IMR-90 (cell line): Measurements from ENCODE around the gene PDZD2. TPM values are rescaled to one million over a fixed set of nuclear protein-coding genes. Genes with fewer than 3 reads are reported as not detected.

Source experiments
- ATAC-seq: fragments of 200-7000 bp; cut with Tn5 transposase; 2 replicates; pipeline ENCODE4 v1.9.1; 2020; ENCODE audit warnings: low read depth, mild to moderate bottlenecking, moderate library complexity
- BruUV-seq: library from RNA; stranded (reverse); fragments of 400-500 nt; replicated peaks from 2 replicates; lab custom pipeline; 2021; lab: Mats Ljungman, UMichigan
- CTCF ChIA-PET: fragments of 300-600 bp; formaldehyde crosslinking; extraction: SDS; loops from one replicate; lab custom pipeline; 2021; ENCODE audit warnings: antibody characterized with exemption; lab: Yijun Ruan, JAX
- POLR2A ChIA-PET: fragments of 300-600 bp; sonication (Branson Sonifier 250); formaldehyde crosslinking; loops from one replicate; lab custom pipeline; 2022; ENCODE audit warnings: antibody characterized with exemption; ENCODE audit not compliant: unreplicated experiment; lab: Charles Lee
- DNase-seq: peaks from one replicate; pipeline ENCODE4 v3.0.0; 2013
- H2AFZ ChIP-seq: replicated peaks from 2 replicates; pipeline ENCODE3; 2013; ENCODE audit warnings: low read length, mild to moderate bottlenecking; ENCODE audit not compliant: poor library complexity
- H2AK5ac ChIP-seq: 2 replicates; pipeline ENCODE4 v1.6.1; 2013; ENCODE audit warnings: low read depth, low read length, inconsistent platforms
- H2AK9ac ChIP-seq: replicated peaks from 2 replicates; pipeline ENCODE3; 2013; ENCODE audit warnings: mild to moderate bottlenecking, low read depth, low read length, moderate library complexity; ENCODE audit not compliant: poor library complexity
- H2BK120ac ChIP-seq: 2 replicates; pipeline ENCODE4 v1.6.1; 2013; ENCODE audit warnings: low read depth, low read length, inconsistent platforms
- H2BK15ac ChIP-seq: 3 replicates; pipeline ENCODE4 v1.6.1; 2013; ENCODE audit warnings: low read depth, low read length, inconsistent platforms
- H2BK20ac ChIP-seq: 2 replicates; pipeline ENCODE4 v1.6.1; 2013; ENCODE audit warnings: low read depth, mild to moderate bottlenecking, inconsistent platforms, low read length, moderate library complexity
- H2BK5ac ChIP-seq: 2 replicates; pipeline ENCODE4 v1.6.1; 2013; ENCODE audit warnings: mild to moderate bottlenecking, low read depth, low read length, inconsistent platforms; ENCODE audit not compliant: poor library complexity, severe bottlenecking
- H3K14ac ChIP-seq: replicated peaks from 2 replicates; pipeline ENCODE4 v1.6.1; 2013; ENCODE audit warnings: low read depth, low read length, inconsistent platforms
- H3K18ac ChIP-seq: 2 replicates; pipeline ENCODE4 v1.6.1; 2013; ENCODE audit warnings: low read depth, low read length, control low read depth
- H3K23ac ChIP-seq: 2 replicates; pipeline ENCODE4 v1.6.1; 2013; ENCODE audit warnings: low read depth, low read length, inconsistent platforms
- H3K27ac ChIP-seq: 2 replicates; pipeline ENCODE4 v1.5.1; 2013; ENCODE audit warnings: mild to moderate bottlenecking, control low read depth, low read length; ENCODE audit not compliant: insufficient read depth
- H3K27me3 ChIP-seq: 2 replicates; pipeline ENCODE4 v1.6.1; 2013; ENCODE audit warnings: low read length; ENCODE audit not compliant: control insufficient read depth, insufficient read depth
- H3K36me3 ChIP-seq: 2 replicates; pipeline ENCODE4 v1.6.1; 2013; ENCODE audit warnings: low read length, mixed read lengths; ENCODE audit not compliant: control insufficient read depth, insufficient read depth
- H3K4ac ChIP-seq: 2 replicates; pipeline ENCODE4 v1.6.1; 2013; ENCODE audit warnings: low read depth, low read length, inconsistent platforms
- H3K4me1 ChIP-seq: 2 replicates; pipeline ENCODE4 v1.6.1; 2013; ENCODE audit warnings: low read length, mixed read lengths; ENCODE audit not compliant: control insufficient read depth, insufficient read depth
- H3K4me2 ChIP-seq: 2 replicates; pipeline ENCODE4 v1.6.1; 2013; ENCODE audit warnings: low read depth, mild to moderate bottlenecking, control low read depth, low read length, moderate library complexity
- H3K4me3 ChIP-seq: 2 replicates; pipeline ENCODE4 v1.5.1; 2013; ENCODE audit warnings: low read depth, mild to moderate bottlenecking, control low read depth, low read length, moderate library complexity; ENCODE audit not compliant: insufficient read depth
- H3K56ac ChIP-seq: 2 replicates; pipeline ENCODE4 v1.6.1; 2013; ENCODE audit warnings: low read length, inconsistent platforms; ENCODE audit not compliant: insufficient read depth; ENCODE audit errors: extremely low read depth
- H3K79me1 ChIP-seq, 2 experiments: 2 replicates each; pipeline ENCODE4 v1.6.1; 2013; ENCODE audit warnings: low read length in 2 of 2, inconsistent platforms in 1 of 2, low read depth in 1 of 2
- H3K9ac ChIP-seq: 2 replicates; pipeline ENCODE4 v1.6.1; 2013; ENCODE audit warnings: low read depth, low read length, control low read depth
- H3K9me1 ChIP-seq: 2 replicates; pipeline ENCODE4 v1.6.1; 2013; ENCODE audit warnings: low read length, inconsistent platforms; ENCODE audit not compliant: insufficient read depth
- H3K9me3 ChIP-seq: 2 replicates; pipeline ENCODE4 v1.6.1; 2013; ENCODE audit warnings: low read length; ENCODE audit not compliant: control insufficient read depth, insufficient read depth
- H4K20me1 ChIP-seq: 2 replicates; pipeline ENCODE4 v1.6.1; 2013; ENCODE audit warnings: low read length, inconsistent platforms; ENCODE audit not compliant: insufficient read depth
- H4K5ac ChIP-seq: 2 replicates; pipeline ENCODE4 v1.6.1; 2013; ENCODE audit warnings: mild to moderate bottlenecking, low read depth, low read length, control low read depth
- H4K8ac ChIP-seq, 2 experiments: 2 replicates each; pipeline ENCODE4 v1.6.1; 2013; ENCODE audit warnings: low read depth in 2 of 2, low read length in 2 of 2, control low read depth in 1 of 2, inconsistent platforms in 1 of 2
- H4K91ac ChIP-seq: 2 replicates; pipeline ENCODE4 v1.6.1; 2013; ENCODE audit warnings: low read depth, low read length, inconsistent platforms; ENCODE audit not compliant: insufficient read depth
- CEBPB ChIP-seq: IDR thresholded peaks from 2 replicates; pipeline ENCODE4 v1.6.1; 2012; ENCODE audit warnings: low read depth, low read length, improper control_type of control experiment
- CTCF ChIP-seq: conservative IDR thresholded peaks from 2 replicates; pipeline ENCODE4 v1.5.1; 2012; ENCODE audit warnings: mild to moderate bottlenecking, low read depth, low read length, improper control_type of control experiment
- FOS ChIP-seq: fragments of 150-350 bp; IDR thresholded peaks from 2 replicates; pipeline ENCODE4 v1.6.1; 2016; ENCODE audit warnings: low read depth, low read length
- MAFK ChIP-seq: IDR thresholded peaks from 2 replicates; pipeline ENCODE4 v1.6.1; 2012; ENCODE audit warnings: low read depth, low read length, improper control_type of control experiment
- MAZ ChIP-seq: IDR thresholded peaks from 2 replicates; pipeline ENCODE4 v1.6.1; 2012; ENCODE audit warnings: low read depth, mild to moderate bottlenecking, low read length, improper control_type of control experiment, moderate library complexity, borderline replicate concordance
- MXI1 ChIP-seq: IDR thresholded peaks from 2 replicates; pipeline ENCODE4 v1.6.1; 2012; ENCODE audit warnings: low read depth, mild to moderate bottlenecking, low read length, moderate library complexity, borderline replicate concordance
- NFE2L2 ChIP-seq: fragments of 150-350 bp; IDR thresholded peaks from 2 replicates; pipeline ENCODE4 v1.6.1; 2016; ENCODE audit warnings: low read depth, mild to moderate bottlenecking, low read length
- POLR2A ChIP-seq: IDR thresholded peaks from 2 replicates; pipeline ENCODE4 v1.6.1; 2012; ENCODE audit warnings: mild to moderate bottlenecking, low read depth, low read length
- RAD21 ChIP-seq: IDR thresholded peaks from 2 replicates; pipeline ENCODE4 v1.6.1; 2012; ENCODE audit warnings: low read length, improper control_type of control experiment
- RCOR1 ChIP-seq: IDR thresholded peaks from 2 replicates; pipeline ENCODE4 v1.6.1; 2012; ENCODE audit warnings: mild to moderate bottlenecking, low read length, improper control_type of control experiment; ENCODE audit not compliant: insufficient replicate concordance
- RFX5 ChIP-seq: IDR thresholded peaks from 2 replicates; pipeline ENCODE4 v1.8.0; 2012; ENCODE audit warnings: low read depth, mild to moderate bottlenecking, low read length, moderate library complexity
- WGBS, 2 experiments: methylation state at CpG; one replicate each; pipeline versions ENCODE4 v1.1.5 to v1.1.7; 2013; ENCODE audit warnings: missing lambda C conversion rate in 2 of 2; ENCODE audit not compliant: insufficient read length in 1 of 2; ENCODE audit errors: extremely low coverage in 2 of 2; 5-methylcytosine and 5-hydroxymethylcytosine counted together
- dilution Hi-C: fragments of 300-500 bp; cut with HindIII; formaldehyde crosslinking; loops from one replicate; pipeline ENCODE4 v1.14.3; 2018; ENCODE audit warnings: low sequenced_read_pairs; ENCODE audit not compliant: unreplicated experiment
- in situ Hi-C: fragments of 300-500 bp; cut with MboI; formaldehyde crosslinking; loops from 3 replicates; pipeline ENCODE4 v1.14.3; 2019; ENCODE audit warnings: low sequenced_read_pairs, inconsistent platforms, mixed read lengths
- intact Hi-C: fragments of 100-400 bp; cut with micrococcal nuclease; formaldehyde crosslinking; loops from 2 replicates; pipeline ENCODE4 v1.10.0; 2022
- polyA plus RNA-seq, 3 experiments: library from polyadenylated mRNA; depleted of rRNA; stranded (reverse); fragments of >200 nt; gene quantifications; 2 replicates each; pipeline ENCODE4 v1.2.3, GENCODE V29; 2012; ENCODE audit warnings: low replicate concordance in 1 of 3
- total RNA-seq: library from RNA; depleted of rRNA; stranded (reverse); fragments of >200 nt; gene quantifications from 2 replicates; pipeline ENCODE4 v1.2.3, GENCODE V29; 2012

The PDZD2 gene
- total and polyA plus RNA-seq, 2 of the 4 experiments (the other 2 are of a cell fraction), result under 0.01 to 0.02 TPM

- H2AK9ac ChIP-seq, result no peak overlapping the region
- WGBS, 2 experiments, result no CpG with 5 or more reads among the region's 2 CpGs
- peaks cover 67% of the 10 kb centered on the region for H4K20me1 ChIP-seq
- no peak overlapping the region for H3K27ac ChIP-seq
- no peak overlapping the region for H2AK5ac ChIP-seq
- BruUV-seq, result no TSS peak
- dilution Hi-C loops, result no loop called here
- TF ChIP-seq MAFK (no peak), POLR2A (no peak), CEBPB (no peak), CTCF (no peak), MAZ (no peak), FOS (no peak), RAD21 (no peak), NFE2L2 (no peak), RFX5 (no peak), MXI1 (no peak), RCOR1 (no peak)
- H4K91ac ChIP-seq, result no peak overlapping the region
- H2BK120ac ChIP-seq, result no peak overlapping the region
- H2AFZ ChIP-seq, result no peak overlapping the region
- no peak overlapping the region for H3K4ac ChIP-seq
- no peaks in the 10 kb centered on the region for H3K27me3 ChIP-seq
- H3K56ac ChIP-seq, result no peak overlapping the region
- H3K23ac ChIP-seq, result no peak overlapping the region
- peaks cover 16% of the 10 kb centered on the region for H3K9me1 ChIP-seq
- no peak overlapping the region for H2BK5ac ChIP-seq
- intact Hi-C loops, result no loop called here
- POLR2A ChIA-PET, result no interaction called here
- H3K14ac ChIP-seq, result no peak overlapping the region
- no peak overlapping the region for H2BK15ac ChIP-seq
- no peak overlapping the region for H2BK20ac ChIP-seq
- H3K36me3 ChIP-seq, result peaks cover 8% of the 10 kb centered on the region
- peak overlapping the region; percentile 13; the same call in 1 of the 2 replicates for H3K4me2 ChIP-seq
- no peak overlapping the region; the same call in 1 of the 2 replicates for H4K5ac ChIP-seq
- no peak overlapping the region for H3K4me3 ChIP-seq
- CTCF ChIA-PET, result no interaction called here
- H3K9me3 ChIP-seq, result no peaks in the 10 kb centered on the region
- no peak overlapping the region for H4K8ac ChIP-seq
- H3K9ac ChIP-seq, result no peak overlapping the region
- no peak overlapping the region for H3K18ac ChIP-seq
- DNase-seq (no peak), ATAC-seq (peak; percentile 37; the same call in 1 of the 2 replicates)
- in situ Hi-C loops, result no loop called here
- peaks cover 18 to 45% of the 10 kb centered on the region in 2 experiments for H3K79me1 ChIP-seq
- peaks cover 14% of the 10 kb centered on the region for H3K4me1 ChIP-seq
Measured at GRCh38 chr5:32145378-32145777, 506.4 kb downstream of the PDZD2 start.
